Measurements from ENCODE around the gene SKAP1.

The SKAP1 gene

GRCh38 chr17:48283907-48284306 lies 146.1 kb downstream of the SKAP1 start:
- H3K4me3 ChIP-seq (replicated peaks; ENCODE audit: low read depth, low read length), result no peak overlapping the region
- DNase-seq (ENCODE audit: extremely low read depth, insufficient read length), result no peak
- H3K36me3 ChIP-seq (ENCODE audit: control insufficient read depth, insufficient read depth, low read length), result no peaks in the 10 kb centered on the region
- H3K27me3 ChIP-seq (replicated peaks; ENCODE audit: control insufficient read depth, insufficient read depth, low read length), result no peaks in the 10 kb centered on the region
- TF ChIP-seq CTCF (IDR thresholded peaks at IDR 0.05; ENCODE audit: insufficient read depth, low read length, poor library complexity, severe bottlenecking), result no peak

DNA sequence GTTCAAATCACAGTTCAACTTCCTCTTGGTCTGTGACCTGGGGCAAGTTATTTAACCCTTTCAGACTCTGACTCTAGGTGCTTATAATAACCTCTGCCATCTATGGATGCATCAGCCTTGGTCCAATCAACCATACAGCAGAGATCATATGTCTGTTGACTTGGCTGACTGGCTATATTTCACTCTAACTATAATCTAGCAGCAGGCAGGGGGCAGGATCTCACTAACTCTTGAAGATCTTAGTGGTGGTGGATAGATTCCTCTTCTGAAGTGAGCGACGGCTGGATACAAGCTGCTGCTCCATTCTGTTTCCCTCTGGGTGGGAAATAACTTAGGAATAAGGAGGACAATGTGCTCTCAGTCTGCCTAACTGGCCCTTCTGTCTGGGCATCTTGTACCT lies 146.6 kb downstream of the SKAP1 start:
- DNase-seq (ENCODE audit: extremely low read depth, insufficient read length), result no peak
- Histone ChIP-seq H3K4me3 (replicated peaks; ENCODE audit: low read depth, low read length) (no peak overlapping the region), H3K36me3 (ENCODE audit: control insufficient read depth, insufficient read depth, low read length) (no peaks in the 10 kb centered on the region), H3K27me3 (replicated peaks; ENCODE audit: control insufficient read depth, insufficient read depth, low read length) (no peaks in the 10 kb centered on the region)
- TF ChIP-seq CTCF (IDR thresholded peaks at IDR 0.05; ENCODE audit: insufficient read depth, low read length, poor library complexity, severe bottlenecking), result no peak

- no peak overlapping the region for H3K4me3 ChIP-seq (replicated peaks; ENCODE audit: low read depth, low read length)
- no peaks in the 10 kb centered on the region for H3K36me3 ChIP-seq (ENCODE audit: control insufficient read depth, insufficient read depth, low read length)
- no peak for TF ChIP-seq CTCF (IDR thresholded peaks at IDR 0.05; ENCODE audit: insufficient read depth, low read length, poor library complexity, severe bottlenecking)
- H3K27me3 ChIP-seq (replicated peaks; ENCODE audit: control insufficient read depth, insufficient read depth, low read length), result no peaks in the 10 kb centered on the region
- DNase-seq (ENCODE audit: extremely low read depth, insufficient read length), result no peak
Measured at GRCh38 chr17:48282303-48282702, 147.7 kb downstream of the SKAP1 start.

DNA sequence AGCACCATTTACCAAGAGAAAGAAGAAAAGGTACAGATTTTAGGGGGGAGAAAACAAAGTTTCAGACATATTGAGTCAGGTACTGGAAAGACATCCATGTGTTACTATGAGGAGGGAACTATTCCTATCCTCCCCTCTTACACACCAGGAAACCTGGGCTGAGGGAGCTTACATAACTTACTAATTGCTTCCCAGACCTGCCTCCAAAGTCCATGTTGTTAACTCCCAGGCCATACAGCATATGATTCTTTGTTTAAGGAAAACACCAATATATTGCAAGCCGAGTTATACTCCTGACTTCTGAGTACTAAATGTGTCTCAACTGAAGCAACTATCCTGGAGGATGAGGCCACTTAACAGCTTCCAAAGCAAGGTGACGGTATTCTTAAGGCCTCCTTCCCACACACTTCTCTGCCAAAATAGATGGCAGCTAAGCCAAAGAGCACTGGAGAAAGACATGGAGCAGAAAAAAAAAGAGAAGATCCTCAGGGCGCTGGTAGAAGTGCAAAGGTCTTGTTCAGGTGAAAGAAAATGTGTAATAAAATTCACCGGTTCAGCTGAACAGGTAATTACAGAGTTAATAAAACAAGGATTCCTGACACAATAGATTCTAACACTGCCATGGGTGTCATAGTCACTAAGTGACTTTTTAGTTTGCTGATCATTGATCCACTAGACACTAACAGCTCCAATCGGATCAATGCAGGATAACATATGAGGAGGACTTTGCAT lies 151.1 kb downstream of the SKAP1 start:
- Histone ChIP-seq H3K36me3 (ENCODE audit: control insufficient read depth, insufficient read depth, low read length) (no peaks in the 10 kb centered on the region; the same call in 1 of the 2 replicates), H3K27me3 (replicated peaks; ENCODE audit: control insufficient read depth, insufficient read depth, low read length) (no peaks in the 10 kb centered on the region), H3K4me3 (replicated peaks; ENCODE audit: low read depth, low read length) (no peak overlapping the region)
- TF ChIP-seq CTCF (IDR thresholded peaks at IDR 0.05; ENCODE audit: insufficient read depth, low read length, poor library complexity, severe bottlenecking), result no peak
- DNase-seq (ENCODE audit: extremely low read depth, insufficient read length), result no peak

- Histone ChIP-seq H3K4me3 (replicated peaks; ENCODE audit: low read depth, low read length) (no peak overlapping the region), H3K36me3 (ENCODE audit: control insufficient read depth, insufficient read depth, low read length) (no peaks in the 10 kb centered on the region; the same call in 1 of the 2 replicates), H3K27me3 (replicated peaks; ENCODE audit: control insufficient read depth, insufficient read depth, low read length) (no peaks in the 10 kb centered on the region)
- DNase-seq (ENCODE audit: extremely low read depth, insufficient read length), result no peak
- TF ChIP-seq CTCF (IDR thresholded peaks at IDR 0.05; ENCODE audit: insufficient read depth, low read length, poor library complexity, severe bottlenecking), result no peak
Measured at GRCh38 chr17:48276776-48277175, 153.2 kb downstream of the SKAP1 start.
